GM19351 (cell line): ENCODE measurements around the gene CYB5A.
"Not testable (repeated sequence)": the region's sequence is repeated elsewhere in the genome, so short reads cannot be mapped to it uniquely, and the experiment has no call there.

Experiments
- ATAC-seq: cut with Tn5 transposase; IDR thresholded peaks from one replicate; pipeline ENCODE4 v1.9.1; 2021; ENCODE audit warnings: mild to moderate bottlenecking, moderate library complexity; ENCODE audit not compliant: unreplicated experiment

CYB5A gene

DNA sequence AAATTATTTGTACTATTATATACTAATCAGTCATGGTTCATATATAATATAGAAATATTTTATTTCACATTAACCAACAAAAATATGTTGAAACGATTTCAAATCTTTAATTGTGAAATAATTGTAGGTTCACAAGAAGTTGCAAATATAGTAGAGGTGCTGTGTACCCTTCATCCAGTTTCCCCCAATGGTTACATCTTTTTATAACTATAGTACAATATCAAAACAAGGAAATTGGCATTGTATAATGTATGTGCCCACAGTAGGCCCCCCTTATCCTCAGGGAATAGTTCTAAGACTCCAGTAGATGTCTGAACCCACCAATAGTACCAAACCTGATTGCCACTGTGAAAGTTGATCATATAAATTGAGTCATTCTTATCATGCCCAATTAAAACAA lies 7.4 kb upstream of the CYB5A start:
- no peak for ATAC-seq

DNA sequence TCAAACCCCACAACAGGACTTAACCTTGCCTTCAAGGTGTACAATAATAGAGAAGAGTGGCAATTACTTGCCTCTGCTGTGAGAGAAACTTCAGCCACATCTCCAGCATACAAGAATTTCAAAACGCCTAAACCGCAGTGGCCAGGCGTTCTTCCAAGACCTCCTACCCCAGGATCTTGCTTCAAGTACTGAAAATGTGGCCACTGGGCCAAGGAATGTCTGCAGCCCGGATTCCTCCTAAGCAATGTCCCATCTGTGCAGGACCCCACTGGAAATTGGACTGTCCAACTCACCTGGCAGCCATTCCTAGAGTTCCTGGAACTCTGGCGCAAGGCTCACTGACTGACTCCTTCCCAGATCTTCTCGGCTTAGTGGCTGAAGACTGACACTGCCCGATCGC lies 2.8 kb upstream of the CYB5A start:
- ATAC-seq, result no peak

DNA sequence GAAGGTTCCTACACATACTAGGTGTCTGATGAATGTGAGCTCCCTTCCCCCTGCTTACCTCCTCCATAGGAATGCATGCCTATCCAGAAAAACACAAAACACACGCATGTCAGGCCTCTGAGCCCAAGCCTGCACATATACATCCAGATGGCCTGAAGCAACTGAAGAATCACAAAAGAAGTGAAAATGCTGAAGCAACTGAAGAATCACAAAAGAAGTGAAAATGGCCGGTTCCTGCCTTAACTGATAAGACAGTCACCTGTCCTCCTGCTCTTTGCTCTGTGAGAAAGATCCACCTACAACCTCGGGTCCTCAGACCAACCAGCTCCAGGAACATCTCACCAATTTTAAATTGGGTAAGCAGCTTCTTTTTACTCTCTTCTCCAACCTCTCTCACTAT lies 1.2 kb upstream of the CYB5A start:
- not testable (repeated sequence) for ATAC-seq

DNA sequence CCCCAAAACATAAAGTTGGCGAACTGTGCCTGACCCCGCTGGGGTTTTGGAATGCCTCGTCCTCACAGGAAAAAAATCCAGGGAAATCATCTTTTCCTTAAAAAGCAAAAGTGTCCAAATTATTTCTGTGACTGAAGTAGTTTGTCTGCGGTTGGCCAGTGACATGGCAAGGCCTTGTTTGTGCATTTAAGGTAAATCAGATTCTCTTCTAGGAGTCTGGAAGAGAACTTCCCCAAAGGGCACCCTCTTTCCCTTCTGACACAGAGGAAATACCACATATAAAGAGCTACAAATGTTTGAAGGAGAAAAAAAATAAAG lies 737 bp upstream of the CYB5A start:
- no peak for ATAC-seq

DNA sequence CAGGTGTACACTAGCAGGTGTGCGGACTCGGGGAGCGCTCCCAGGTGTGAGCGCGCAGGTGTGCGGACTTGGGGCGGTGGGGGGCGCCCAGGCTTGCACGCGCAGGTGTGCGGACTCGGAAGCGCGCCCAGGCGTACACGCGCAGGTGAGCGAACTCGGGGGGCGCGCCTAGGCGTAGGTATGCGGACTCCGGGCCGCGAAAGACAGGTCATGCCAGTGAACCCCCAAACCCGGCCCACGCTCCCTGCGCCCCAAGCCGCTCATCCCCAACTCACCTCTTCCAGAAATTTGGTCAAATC lies 342 bp downstream of the CYB5A start:
- peak; percentile 0 for ATAC-seq

DNA sequence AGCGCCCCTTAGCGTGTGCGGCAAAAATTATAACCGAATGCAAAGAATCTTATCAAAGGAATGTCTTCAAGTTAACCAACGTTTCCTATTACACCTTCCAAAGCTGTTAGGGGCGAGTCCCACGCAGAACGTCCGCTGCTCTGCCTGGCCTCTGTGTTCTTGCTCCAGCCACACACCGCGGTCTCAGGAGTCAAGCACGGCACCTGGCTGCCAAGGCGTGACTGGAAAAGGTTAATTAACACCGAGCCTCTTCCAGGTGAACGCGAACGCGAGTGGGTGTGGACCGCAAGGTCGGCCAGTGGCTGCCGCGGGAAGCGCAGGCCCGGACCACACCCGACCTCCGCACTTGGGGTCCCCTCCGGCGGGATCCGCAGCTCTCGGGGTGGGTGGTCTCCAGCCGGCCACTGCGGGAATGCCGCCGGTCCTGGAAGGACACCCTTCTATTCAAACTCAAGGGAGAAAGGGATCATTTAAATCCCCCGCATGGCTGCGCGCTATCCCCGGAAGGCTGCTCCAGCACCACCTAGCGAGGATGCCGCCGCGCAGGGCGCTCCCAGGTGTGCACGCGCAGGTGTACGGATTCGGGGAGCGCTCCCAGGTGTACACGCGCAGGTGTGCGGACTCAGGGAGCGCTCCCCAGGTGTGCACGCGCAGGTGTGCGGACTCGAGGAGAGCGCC lies 830 bp downstream of the CYB5A start:
- no peak for ATAC-seq

DNA sequence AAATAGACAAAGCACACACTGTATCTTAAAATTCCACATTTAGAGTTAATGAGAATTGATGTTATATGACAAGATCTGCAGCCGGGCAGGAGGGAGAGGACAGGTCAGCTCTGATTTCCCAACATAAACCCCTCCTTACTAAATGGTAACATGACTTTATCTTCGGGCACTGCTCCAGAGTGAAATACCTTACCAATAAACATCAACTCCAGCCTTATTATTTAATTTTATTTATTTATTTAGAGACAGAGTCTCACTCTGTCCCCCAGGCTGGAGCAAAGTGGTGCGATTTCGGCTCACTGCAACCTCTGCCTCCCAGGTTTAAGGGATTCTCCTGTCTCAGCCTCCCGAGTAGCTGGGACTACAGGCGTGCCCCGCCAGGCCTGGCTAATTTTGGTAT lies 1.7 kb downstream of the CYB5A start:
- ATAC-seq, result no peak

DNA sequence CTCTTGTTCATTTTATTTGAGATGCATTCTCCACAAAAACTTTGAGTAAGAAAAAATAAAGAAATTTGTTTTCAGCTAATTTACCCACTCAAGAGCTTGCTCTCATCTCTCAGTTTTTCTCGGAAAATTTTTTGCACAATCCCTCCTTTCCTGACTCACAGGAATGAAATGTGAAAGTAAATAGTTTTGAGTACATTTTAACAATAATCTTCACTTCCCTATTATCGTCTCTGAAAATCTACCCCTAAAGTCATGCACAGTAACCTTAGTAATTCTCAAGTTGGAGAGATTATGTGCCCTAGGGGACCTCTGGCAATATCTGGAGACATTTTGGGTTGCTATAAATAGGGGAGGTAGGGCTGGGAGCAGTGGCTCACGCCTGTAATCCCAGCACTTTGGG lies 2.6 kb downstream of the CYB5A start:
- ATAC-seq, result no peak

DNA sequence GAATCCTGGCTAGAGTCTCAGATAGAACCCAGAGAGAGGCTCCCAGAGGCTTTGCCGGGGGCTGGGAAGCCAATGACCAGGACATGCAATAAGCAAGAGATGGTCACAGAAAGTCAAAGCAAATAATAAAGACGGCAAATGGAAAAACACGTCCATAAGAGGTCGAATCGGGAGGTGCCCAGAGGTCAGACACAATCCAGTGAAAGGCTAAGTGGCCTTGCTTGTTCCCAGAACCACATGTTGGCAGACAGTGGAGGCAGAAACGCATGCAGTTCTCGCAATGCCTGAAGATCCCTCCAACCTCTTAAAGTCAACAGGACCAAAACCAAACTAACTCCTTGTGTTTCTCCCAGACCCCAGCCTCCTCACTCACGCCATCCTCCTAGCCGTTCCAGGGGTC lies 3.0 kb downstream of the CYB5A start:
- ATAC-seq, result no peak

DNA sequence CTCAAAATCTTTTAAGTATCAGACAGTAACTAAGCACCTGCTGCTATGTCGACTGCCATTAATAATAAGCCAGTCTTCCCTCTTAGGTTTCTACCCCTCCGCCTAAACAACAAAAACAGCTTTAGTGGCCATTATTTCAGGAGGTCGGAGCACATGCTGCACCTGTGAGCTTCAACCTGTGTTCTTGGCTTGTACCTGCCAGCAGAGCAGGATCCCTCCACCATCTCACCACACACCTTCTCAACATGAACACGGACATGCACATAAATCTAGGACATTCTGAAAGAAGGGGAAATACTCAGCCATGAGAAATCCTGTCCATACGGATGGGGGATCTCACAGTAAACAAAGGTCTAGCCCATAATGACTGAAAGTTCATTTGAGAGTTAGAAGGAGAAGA lies 3.7 kb downstream of the CYB5A start:
- no peak for ATAC-seq

DNA sequence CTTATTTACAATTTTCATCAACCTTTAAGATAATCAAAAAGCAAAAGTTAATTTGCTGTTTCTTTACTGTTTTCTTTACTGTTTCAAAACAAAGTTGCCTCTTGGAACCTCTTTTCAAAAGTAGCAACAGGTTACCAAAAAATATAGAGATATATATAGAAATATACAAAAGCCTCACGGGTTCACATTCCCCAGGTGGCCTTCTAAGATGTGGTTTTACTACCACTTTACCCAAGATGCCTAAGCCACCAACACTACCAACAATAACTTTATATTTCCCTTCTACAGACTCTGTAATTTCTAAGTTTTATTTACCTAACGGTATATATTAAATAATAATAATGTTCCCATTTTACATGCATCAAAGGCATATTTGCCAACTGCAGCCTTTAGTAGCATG lies 4.9 kb downstream of the CYB5A start:
- no peak for ATAC-seq

DNA sequence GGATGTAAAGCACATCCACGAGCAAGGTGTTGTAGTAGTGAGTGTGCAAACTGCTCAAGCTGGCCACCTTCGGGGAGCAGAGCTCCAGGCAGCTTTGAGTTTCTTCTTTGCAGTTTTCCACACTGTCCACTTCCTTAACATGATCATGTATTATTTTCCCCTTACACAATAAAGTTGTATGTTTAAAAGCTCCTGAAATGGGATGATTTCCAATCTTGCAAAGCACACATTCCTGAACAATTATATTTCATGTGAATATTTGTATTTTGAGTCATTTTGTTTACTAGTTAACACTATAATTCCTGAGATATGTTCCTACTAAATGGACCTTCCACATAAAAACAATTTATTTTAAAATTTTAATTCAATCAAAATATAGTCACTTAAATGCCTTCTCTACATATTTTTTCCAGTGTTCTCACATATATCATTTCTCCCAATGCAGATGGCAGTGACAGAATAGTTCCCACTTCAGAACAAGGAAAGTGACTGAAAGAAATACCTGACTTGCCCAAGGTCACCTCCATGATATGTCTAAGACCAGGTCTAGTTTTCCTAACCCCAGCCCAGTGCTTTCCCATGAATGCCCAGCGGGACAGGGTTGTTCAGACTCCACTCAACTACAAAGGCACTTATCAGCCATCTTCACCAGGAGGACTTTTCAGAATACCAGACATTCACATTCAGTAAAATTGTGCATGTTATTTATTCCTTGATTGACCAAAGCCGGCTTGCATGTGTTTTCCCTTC lies 5.5 kb downstream of the CYB5A start:
- no peak for ATAC-seq

DNA sequence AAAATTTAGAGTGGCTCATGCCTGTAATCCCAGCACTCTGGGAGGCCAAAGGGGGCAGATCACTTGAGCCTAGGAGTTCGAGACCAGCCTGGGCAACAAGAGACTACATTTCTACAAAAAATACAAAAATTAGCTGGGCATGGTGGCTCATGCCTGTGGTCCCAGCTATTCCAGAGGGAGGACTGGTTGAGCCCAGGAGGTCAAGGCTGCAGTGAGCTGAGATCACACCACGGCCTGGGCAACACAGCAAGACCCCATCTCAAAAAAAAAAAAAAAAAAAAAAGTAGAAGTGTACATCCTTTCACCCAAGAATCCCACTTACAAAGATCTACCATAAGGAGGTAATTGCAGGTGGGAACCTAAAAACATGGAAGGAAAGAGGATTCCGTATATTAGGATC lies 6.2 kb downstream of the CYB5A start:
- ATAC-seq, result not testable (repeated sequence)

DNA sequence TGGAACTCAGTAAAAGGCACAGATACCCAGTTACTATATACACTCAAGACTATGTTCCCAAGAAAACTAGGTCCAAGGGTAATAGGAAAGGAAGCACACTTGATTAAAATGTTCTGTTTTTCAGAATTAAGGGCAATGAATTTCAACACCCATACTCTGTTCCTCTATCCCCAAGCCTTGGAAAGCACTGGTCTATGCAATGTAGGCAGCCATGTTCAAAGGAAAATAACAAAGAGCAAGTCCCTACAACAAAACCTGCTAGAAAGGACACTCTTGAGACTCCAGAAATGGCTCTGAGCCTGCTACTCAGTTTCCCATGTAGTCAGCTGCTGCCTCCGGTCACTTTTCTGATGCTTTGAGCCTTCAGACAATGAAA lies 6.8 kb downstream of the CYB5A start:
- ATAC-seq, result no peak

DNA sequence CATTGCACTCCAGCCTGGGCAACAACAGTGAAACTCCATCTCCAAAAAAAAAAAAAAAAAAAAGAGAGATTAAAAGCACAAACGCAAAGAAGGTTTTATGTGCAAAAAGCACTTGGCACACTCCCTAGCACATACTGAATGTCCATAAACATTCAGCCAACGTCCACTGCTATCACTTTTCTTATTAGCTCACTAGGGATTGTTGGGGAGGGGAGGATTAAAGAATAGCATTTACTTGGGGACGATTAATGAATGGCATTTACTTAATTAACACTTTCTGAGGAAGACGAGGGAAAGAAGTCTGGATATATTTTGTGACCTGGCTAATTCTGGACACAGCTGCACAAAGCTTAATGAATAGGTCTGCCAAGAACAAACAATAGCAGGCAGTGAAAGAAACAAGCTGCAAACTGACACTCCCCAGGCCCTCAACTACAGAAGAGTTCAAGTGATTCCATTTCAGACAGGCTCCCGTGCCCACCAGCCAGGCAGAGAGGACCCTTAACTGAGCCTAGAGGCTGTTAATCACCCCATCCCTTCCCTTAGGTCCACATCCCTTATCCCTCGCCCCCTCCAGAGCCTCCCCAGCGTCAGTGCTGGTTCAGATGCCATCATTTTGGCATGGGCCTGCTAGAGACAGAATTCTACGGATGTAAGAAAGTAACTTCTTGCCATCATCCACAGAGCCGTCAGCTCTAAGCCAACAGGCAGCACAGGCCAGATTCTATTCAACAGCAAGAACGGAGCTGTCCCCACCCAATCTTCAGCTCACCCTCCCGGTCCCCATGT lies 7.4 kb downstream of the CYB5A start:
- no peak for ATAC-seq

DNA sequence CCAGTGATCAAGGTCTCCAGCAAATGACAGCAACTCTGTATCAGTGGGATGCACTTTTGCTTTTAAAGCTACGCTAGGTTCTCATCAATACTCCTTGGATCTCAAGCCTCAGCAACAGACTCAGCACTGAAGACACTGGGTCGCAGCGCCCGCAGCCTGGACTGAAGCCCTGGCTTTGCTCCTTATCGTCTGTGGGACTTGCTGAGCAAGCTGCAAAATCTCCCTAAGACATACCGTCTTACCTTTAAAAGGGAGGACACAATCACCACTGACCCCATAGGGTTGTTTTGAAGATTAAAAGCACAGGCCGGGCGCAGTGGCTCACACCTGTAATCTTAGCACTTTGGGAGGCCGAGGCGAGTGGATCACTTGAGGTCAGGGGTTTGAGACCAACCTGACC lies 8.1 kb downstream of the CYB5A start:
- no peak for ATAC-seq

DNA sequence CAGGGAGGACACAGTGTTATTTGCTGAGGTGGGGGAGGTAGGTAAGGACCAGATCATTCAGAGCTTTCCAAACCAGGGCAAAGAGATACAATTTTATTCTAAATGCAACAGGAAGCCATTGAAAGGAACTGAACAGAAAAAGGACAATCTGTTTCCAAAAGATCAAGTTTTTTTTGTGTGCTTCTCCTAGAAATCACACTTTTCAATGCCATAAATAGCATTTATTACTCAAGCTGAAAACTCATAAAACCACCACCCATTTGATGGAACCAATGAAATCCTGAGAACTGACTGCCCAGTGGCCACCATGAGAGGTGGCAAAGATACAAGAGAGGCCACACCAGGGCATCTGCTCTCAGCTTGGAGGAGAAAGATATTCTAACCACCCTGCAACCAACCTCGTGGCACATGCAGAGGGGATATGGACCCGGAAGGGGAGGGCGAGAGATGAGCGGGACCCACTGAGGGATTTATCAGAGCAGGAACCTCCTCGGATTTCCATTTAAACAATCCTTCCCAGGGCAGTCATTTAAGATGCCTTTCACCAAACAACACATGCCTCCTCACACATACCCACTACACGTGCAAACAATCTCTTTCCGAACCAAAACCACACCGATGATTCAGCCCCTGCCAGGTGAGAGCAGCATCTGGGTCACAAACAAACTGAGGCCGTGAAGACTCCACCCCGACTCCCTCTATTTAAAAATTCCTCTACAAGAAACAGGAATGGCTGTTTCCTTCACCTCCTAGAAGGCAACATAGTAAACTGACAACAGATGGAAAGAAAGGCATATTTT lies 8.8 kb downstream of the CYB5A start:
- no peak for ATAC-seq

DNA sequence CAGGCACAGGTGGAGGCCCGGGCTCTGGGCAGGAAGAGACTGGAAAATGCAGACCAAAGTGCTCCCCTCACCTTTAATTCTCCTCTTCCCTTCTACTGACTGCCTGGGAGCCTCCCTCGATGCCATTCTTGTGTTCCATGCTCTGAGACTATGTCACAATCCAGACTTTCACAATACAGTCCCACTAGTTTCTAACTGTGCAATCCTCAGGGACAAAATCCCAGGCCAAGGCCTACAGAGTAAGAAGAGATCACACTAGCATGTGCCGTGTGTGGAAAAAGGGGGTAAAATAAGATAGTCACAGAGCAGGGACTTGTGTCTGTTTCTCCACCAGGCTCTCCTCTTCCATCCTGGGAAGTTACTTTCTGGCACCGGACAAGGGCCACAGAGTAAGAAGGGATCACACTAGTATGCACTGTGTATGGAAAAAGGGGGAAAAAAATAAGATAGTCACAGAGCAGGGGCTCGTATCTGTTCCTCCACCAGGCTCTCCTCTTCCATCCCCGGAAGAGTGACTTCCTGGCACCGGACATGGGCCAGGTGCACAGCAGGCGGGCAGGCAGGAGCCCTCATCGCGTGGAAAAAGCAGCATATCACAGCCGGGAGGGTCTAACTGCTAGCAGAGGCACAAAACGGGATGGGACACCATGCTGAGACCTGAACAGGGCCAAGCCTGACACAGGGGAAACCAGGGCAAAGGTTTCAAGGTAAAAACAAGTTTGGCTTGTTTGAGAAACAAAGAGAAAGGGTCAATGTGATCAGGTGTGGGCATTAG lies 9.6 kb downstream of the CYB5A start:
- ATAC-seq, result no peak

DNA sequence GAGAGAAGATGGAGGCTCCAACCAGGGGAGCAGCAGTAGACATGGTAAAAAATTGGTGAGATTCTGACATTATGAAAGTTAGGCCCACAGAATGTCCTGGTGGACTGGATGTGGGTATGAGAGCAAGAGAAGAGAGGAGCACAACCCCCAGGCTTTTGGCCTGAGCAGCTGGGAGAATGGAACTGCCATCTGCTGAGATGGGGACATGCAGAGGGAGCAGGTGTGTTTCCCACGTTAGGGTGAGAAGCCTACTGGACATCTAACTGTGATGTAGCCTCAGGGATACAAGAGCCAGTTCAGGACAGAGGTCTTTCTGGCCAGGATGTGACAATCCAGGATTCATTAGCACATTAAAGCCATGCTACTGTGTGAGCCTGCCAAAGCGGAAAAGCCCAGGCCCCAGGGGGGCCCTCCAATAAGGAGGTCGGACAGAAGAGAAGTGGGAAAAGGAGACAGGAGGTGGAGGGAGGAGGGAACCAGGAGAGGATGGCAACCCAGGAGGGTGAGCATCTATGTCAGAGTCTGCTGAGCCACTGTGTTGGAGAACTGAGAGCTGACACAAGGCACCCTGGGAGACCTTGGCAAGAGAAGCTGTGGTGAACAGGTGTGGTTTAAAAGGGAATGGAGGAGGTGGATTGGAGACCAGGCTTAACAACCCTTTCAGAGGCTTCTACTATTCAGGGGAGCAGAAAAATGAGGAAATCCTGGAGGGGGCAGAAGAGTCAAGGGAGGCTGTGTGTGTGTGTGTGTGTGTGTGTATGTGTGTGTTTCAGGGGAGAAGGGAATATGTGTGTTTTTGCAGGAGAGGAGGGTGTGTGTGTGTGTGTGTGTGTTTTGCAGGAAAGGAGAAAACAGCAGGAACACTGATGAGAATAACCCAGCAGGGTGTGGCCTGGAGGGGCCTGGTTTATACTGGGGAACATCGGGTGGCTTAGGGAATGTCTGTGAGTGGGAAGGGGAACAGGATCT lies 10.5 kb downstream of the CYB5A start:
- ATAC-seq, result no peak

DNA sequence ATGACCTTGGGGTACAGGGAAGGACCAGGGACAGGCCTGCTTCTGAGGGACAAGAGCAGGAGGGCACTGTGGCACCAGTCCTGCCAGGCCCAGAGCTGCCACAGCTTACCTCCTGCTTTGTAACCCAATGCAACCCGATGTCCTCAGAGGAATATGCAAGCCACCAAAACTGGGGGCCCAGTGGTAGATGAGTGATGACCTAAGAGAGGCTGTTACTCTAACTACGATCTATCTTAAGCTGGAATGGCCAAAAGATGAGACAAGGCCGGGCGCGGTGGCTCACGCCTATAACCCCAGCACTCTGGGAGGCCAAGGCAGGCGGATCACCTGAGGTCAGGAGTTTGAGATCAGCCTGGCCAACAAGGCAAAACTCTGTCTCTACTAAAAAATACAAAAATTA lies 12.8 kb downstream of the CYB5A start:
- no peak for ATAC-seq
